GM12878 (cell line): ENCODE results near the gene OR4F6. TPM values are rescaled to one million over a fixed set of nuclear protein-coding genes. Genes with fewer than 3 reads are reported as not detected.
"Not testable (repeated sequence)": the region's sequence is repeated elsewhere in the genome, so short reads cannot be mapped to it uniquely, and the experiment has no call there.

Experiments used
- ATAC-seq: fragments of 200-7000 bp; cut with Tn5 transposase; 3 replicates; pipeline ENCODE4 v1.9.1; 2020; ENCODE audit warnings: mild to moderate bottlenecking, moderate library complexity
- BruUV-seq: library from RNA; stranded (reverse); fragments of 400-500 nt; replicated peaks from 2 replicates; lab custom pipeline; 2021; lab: Mats Ljungman, UMichigan
- CTCF ChIA-PET: fragments of 300-600 bp; sonication (Branson Sonifier 250); formaldehyde crosslinking; extraction: SDS; loops from one replicate; lab custom pipeline; 2021; ENCODE audit warnings: inconsistent platforms; lab: Yijun Ruan, JAX
- POLR2A ChIA-PET: fragments of 350-600 bp; formaldehyde crosslinking; extraction: SDS; loops from one replicate; lab custom pipeline; 2021; ENCODE audit warnings: inconsistent platforms; lab: Charles Lee
- RAD21 ChIA-PET: fragments of 300-600 bp; sonication (Branson Sonifier 250); formaldehyde crosslinking; loops from one replicate; lab custom pipeline; 2023; ENCODE audit warnings: antibody characterized with exemption; ENCODE audit not compliant: unreplicated experiment; lab: Charles Lee
- SMC1A ChIA-PET: fragments of 300-600 bp; sonication (Branson Sonifier 250); formaldehyde crosslinking; loops from one replicate; lab custom pipeline; 2023; ENCODE audit not compliant: unreplicated experiment, uncharacterized antibody; lab: Charles Lee
- DNase-seq: peaks from one replicate; pipeline ENCODE4 v3.0.0-alpha.2; 2011; ENCODE audit warnings: low read depth, low spot score
- FAIRE-seq: peaks from 3 replicates; lab custom pipeline; 2011; peaks lifted over from hg19 to GRCh38; lab: Jason Lieb, UNC
- H2AFZ ChIP-seq: 2 replicates; pipeline ENCODE4 v1.6.0; 2011; ENCODE audit warnings: low read depth, low read length, control low read depth; ENCODE audit not compliant: control insufficient read depth
- H3K27ac ChIP-seq: 2 replicates; pipeline ENCODE4 v1.5.1; 2011; ENCODE audit warnings: control low read depth; ENCODE audit not compliant: control insufficient read depth, insufficient read depth
- H3K27me3 ChIP-seq, 2 experiments: replicated peaks in 1 of 2; 2 replicates each; pipeline versions ENCODE4 v1.6.0 to v1.6.1; 2011; ENCODE audit warnings: low read length in 1 of 2; ENCODE audit not compliant: control insufficient read depth in 2 of 2, insufficient read depth in 2 of 2
- H3K36me3 ChIP-seq, 2 experiments: 2 replicates each; pipeline ENCODE4 v1.5.1; 2011; ENCODE audit warnings: low read length in 1 of 2; ENCODE audit not compliant: control insufficient read depth in 2 of 2, insufficient read depth in 2 of 2
- H3K4me1 ChIP-seq: 2 replicates; pipeline ENCODE4 v1.6.1; 2011; ENCODE audit warnings: mild to moderate bottlenecking, low read length, moderate library complexity, mixed read lengths; ENCODE audit not compliant: control insufficient read depth, insufficient read depth
- H3K4me2 ChIP-seq: 2 replicates; pipeline ENCODE4 v1.6.0; 2011; ENCODE audit warnings: control low read depth; ENCODE audit not compliant: control insufficient read depth, insufficient read depth
- H3K4me3 ChIP-seq: fragments of 200-600 bp; sonication (generic); 2 replicates; pipeline ENCODE4 v1.5.1; 2016
- H3K79me2 ChIP-seq: 2 replicates; pipeline ENCODE4 v1.6.0; 2011; ENCODE audit warnings: low read length; ENCODE audit not compliant: control insufficient read depth, insufficient read depth
- H3K9ac ChIP-seq: 2 replicates; pipeline ENCODE4 v1.8.0; 2011; ENCODE audit warnings: low read length, control low read depth, mixed read lengths; ENCODE audit not compliant: control insufficient read depth, insufficient read depth
- H3K9me3 ChIP-seq: replicated peaks from 3 replicates; pipeline ENCODE4 v1.5.1; 2011; ENCODE audit warnings: mild to moderate bottlenecking, low read length; ENCODE audit not compliant: control insufficient read depth, insufficient read depth
- H4K20me1 ChIP-seq: 2 replicates; pipeline ENCODE4 v1.6.0; 2011; ENCODE audit not compliant: control insufficient read depth, insufficient read depth
- CHD1 ChIP-seq: IDR thresholded peaks from 2 replicates; pipeline ENCODE4 v1.6.1; 2012; ENCODE audit warnings: low read depth, low read length, improper control_type of control experiment
- CTCF ChIP-seq, 3 experiments: IDR thresholded peaks in 2 of 3; conservative IDR thresholded peaks in 1 of 3; 2 replicates each; pipeline ENCODE4 v1.5.1; 2011; ENCODE audit warnings: low read depth in 3 of 3, low read length in 3 of 3, mild to moderate bottlenecking in 3 of 3, control low read depth in 2 of 3, moderate library complexity in 2 of 3, inconsistent platforms in 1 of 3, mixed read lengths in 1 of 3; ENCODE audit not compliant: control insufficient read depth in 2 of 3, insufficient read depth in 1 of 3; ENCODE audit errors: extremely low read depth in 1 of 3
- DPF2 ChIP-seq: fragments of 450-650 bp; IDR thresholded peaks from 2 replicates; pipeline ENCODE4 v1.6.1; 2017; ENCODE audit warnings: mild to moderate bottlenecking
- E2F4 ChIP-seq: IDR thresholded peaks from 2 replicates; pipeline ENCODE4 v1.6.1; 2012; ENCODE audit warnings: low read depth, low read length, improper control_type of control experiment
- KLF5 ChIP-seq: fragments of 450-650 bp; IDR thresholded peaks from 2 replicates; pipeline ENCODE4 v1.6.1; 2014; ENCODE audit warnings: mild to moderate bottlenecking; ENCODE audit not compliant: partially characterized antibody
- MEF2A ChIP-seq: IDR thresholded peaks from 2 replicates; pipeline ENCODE4 v1.6.1; 2011; ENCODE audit warnings: low read depth, mild to moderate bottlenecking, low read length, moderate library complexity; ENCODE audit not compliant: insufficient read depth
- NR2C1 ChIP-seq: fragments of 450-650 bp; IDR thresholded peaks from 2 replicates; pipeline ENCODE4 v1.6.1; 2017; ENCODE audit warnings: antibody characterized with exemption, mild to moderate bottlenecking, moderate library complexity
- NR2F1 ChIP-seq: fragments of 450-650 bp; conservative IDR thresholded peaks from 2 replicates; pipeline ENCODE4 v1.6.1; 2017; ENCODE audit warnings: mild to moderate bottlenecking
- PML ChIP-seq: IDR thresholded peaks from 2 replicates; pipeline ENCODE4 v1.6.1; 2012; ENCODE audit warnings: low read length, inconsistent platforms
- POLR2AphosphoS2 ChIP-seq: IDR thresholded peaks from 2 replicates; pipeline ENCODE4 v1.6.1; 2011; ENCODE audit warnings: low read depth, mild to moderate bottlenecking, low read length, improper control_type of control experiment, moderate library complexity
- POU2F2 ChIP-seq: IDR thresholded peaks from 3 replicates; pipeline ENCODE4 v1.6.1; 2011; ENCODE audit warnings: low read depth, mild to moderate bottlenecking, low read length, borderline replicate concordance
- RELB ChIP-seq: fragments of 450-650 bp; IDR thresholded peaks from 2 replicates; pipeline ENCODE4 v1.6.1; 2017; ENCODE audit warnings: low read depth, mild to moderate bottlenecking, moderate library complexity
- RUNX3 ChIP-seq: IDR thresholded peaks from 2 replicates; pipeline ENCODE4 v1.6.1; 2012; ENCODE audit warnings: low read length, inconsistent platforms
- SRF ChIP-seq, 2 experiments: IDR thresholded peaks; 2 replicates each; pipeline ENCODE4 v1.6.1; 2011; ENCODE audit warnings: low read depth in 2 of 2, low read length in 2 of 2, mild to moderate bottlenecking in 1 of 2, moderate library complexity in 1 of 2
- ZNF384 ChIP-seq: IDR thresholded peaks from 2 replicates; pipeline ENCODE4 v1.6.1; 2012; ENCODE audit warnings: low read depth, mild to moderate bottlenecking, low read length, improper control_type of control experiment, borderline replicate concordance
- WGBS: methylation state at CpG from one replicate; pipeline ENCODE4 v1.1.6; 2016; ENCODE audit warnings: low lambda C conversion rate; ENCODE audit not compliant: insufficient replicate concordance, insufficient coverage; ENCODE audit errors: missing lambda C conversion rate; 5-methylcytosine and 5-hydroxymethylcytosine counted together
- in situ Hi-C: fragments of 300-500 bp; cut with MboI; formaldehyde crosslinking; loops from 9 replicates; pipeline ENCODE4 v1.14.3; 2018; ENCODE audit warnings: mixed read lengths
- intact Hi-C: fragments of 100-400 bp; cut with micrococcal nuclease; formaldehyde crosslinking; loops from one replicate; pipeline ENCODE4 v1.14.2; 2022; ENCODE audit not compliant: unreplicated experiment
- polyA plus RNA-seq, 11 experiments: library from polyadenylated mRNA; depleted of rRNA in 4 of 11; unstranded in 6 of 11; stranded (reverse) in 5 of 11; fragments of >200 nt; fragmentation: Nextera tagmentation in 4 of 11; fragmentation: Illumina TruSeq in 1 of 11; extraction: Ambion mirVana in 4 of 11; extraction: Trizol in 1 of 11; gene quantifications; 1 replicate in 1 of 11; 2 replicates in 10 of 11; pipeline versions ENCODE4 v1.2.1 to v1.2.3, GENCODE V29; 2011 to 2016; ENCODE audit warnings: inconsistent platforms in 2 of 11, missing spikeins in 2 of 11, low read depth in 1 of 11
- total RNA-seq, 4 experiments: library from RNA; depleted of rRNA in 3 of 4; stranded (reverse); fragments of >200 nt in 3 of 4; fragmentation: Illumina TruSeq in 1 of 4; extraction: Trizol in 1 of 4; gene quantifications; 2 replicates each; pipeline versions ENCODE4 v1.2.1 to v1.2.3, GENCODE V29; 2013 to 2021

OR4F6 gene
- total and polyA plus RNA-seq, 10 of the 15 experiments (the other 5 are each of a cell fraction or from before 2014, with no cell fraction given), result not detected

- SMC1A ChIA-PET, H3K27me3 ChIP-seq, ATAC-seq, BruUV-seq, DNase-seq, H3K4me3 ChIP-seq, H3K4me2 ChIP-seq, H2AFZ ChIP-seq, H3K27ac ChIP-seq, POLR2A ChIA-PET, H4K20me1 ChIP-seq, RAD21 ChIA-PET, FAIRE-seq, H3K36me3 ChIP-seq, H3K9me3 ChIP-seq, H3K9ac ChIP-seq, H3K79me2 ChIP-seq, H3K4me1 ChIP-seq, in situ Hi-C loops, CTCF ChIA-PET, intact Hi-C loops: not testable (repeated sequence)
- 27% methylated on average over 7 of the region's 7 CpGs for WGBS
These were observed 9.3 kb upstream of the OR4F6 start for GRCh38 chr15:101793981-101794380.

- 0% methylated on average over 1 of the region's 1 CpG for WGBS
- ChIA-PET POLR2A (no interaction called here), SMC1A (no interaction called here), RAD21 (no interaction called here), CTCF (no interaction called here)
- Histone ChIP-seq H3K9me3 (no peaks in the 10 kb centered on the region), H3K4me1 (no peaks in the 10 kb centered on the region), H3K9ac (no peak overlapping the region), H3K27ac (no peak overlapping the region), H4K20me1 (no peaks in the 10 kb centered on the region), H3K79me2 (no peaks in the 10 kb centered on the region), H2AFZ (no peak overlapping the region), H3K4me2 (no peak overlapping the region), H3K36me3 (no peaks in the 10 kb centered on the region), H3K4me3 (no peak overlapping the region), H3K27me3 (no peaks in the 10 kb centered on the region)
- no TSS peak for BruUV-seq
- DNase-seq (no peak), ATAC-seq (no peak), FAIRE-seq (no peak)
- intact Hi-C loops (no loop called here), in situ Hi-C loops (no loop called here)
- TF ChIP-seq RUNX3, result no peak
- TF ChIP-seq CHD1, result no peak
- TF ChIP-seq RELB, result no peak
- no peak for TF ChIP-seq KLF5
- no peak for TF ChIP-seq SRF (IDR thresholded peaks at IDR 0.05; ENCODE audit: low read depth in 2 of 2, low read length in 2 of 2)
- TF ChIP-seq E2F4, result no peak
- TF ChIP-seq NR2C1, result no peak
- no peak for TF ChIP-seq NR2F1
- no peak for TF ChIP-seq CTCF (IDR thresholded peaks at IDR 0.05 in 2 of 3, conservative IDR thresholded peaks at IDR 0.05 in 1 of 3; ENCODE audit: control insufficient read depth in 2 of 3, extremely low read depth in 1 of 3, insufficient read depth in 1 of 3, low read depth in 3 of 3, low read length in 3 of 3)
- TF ChIP-seq ZNF384, result no peak
- no peak for TF ChIP-seq POLR2AphosphoS2
- TF ChIP-seq MEF2A, result no peak
- TF ChIP-seq DPF2, result no peak
- no peak for TF ChIP-seq PML
- no peak for TF ChIP-seq POU2F2
These were observed 7.9 kb upstream of the OR4F6 start for GRCh38 chr15:101795455-101795854.
